NCI-H2107 treated with DMSO at 0.1 percent for 48 hours (cell line): ENCODE results near the gene GADD45G.

ENCODE experiments used
- DNase-seq: peaks from one replicate; lab custom pipeline; 2025; ENCODE audit not compliant: unreplicated experiment; lab: John Stamatoyannopoulos, UW

Gene GADD45G

DNA sequence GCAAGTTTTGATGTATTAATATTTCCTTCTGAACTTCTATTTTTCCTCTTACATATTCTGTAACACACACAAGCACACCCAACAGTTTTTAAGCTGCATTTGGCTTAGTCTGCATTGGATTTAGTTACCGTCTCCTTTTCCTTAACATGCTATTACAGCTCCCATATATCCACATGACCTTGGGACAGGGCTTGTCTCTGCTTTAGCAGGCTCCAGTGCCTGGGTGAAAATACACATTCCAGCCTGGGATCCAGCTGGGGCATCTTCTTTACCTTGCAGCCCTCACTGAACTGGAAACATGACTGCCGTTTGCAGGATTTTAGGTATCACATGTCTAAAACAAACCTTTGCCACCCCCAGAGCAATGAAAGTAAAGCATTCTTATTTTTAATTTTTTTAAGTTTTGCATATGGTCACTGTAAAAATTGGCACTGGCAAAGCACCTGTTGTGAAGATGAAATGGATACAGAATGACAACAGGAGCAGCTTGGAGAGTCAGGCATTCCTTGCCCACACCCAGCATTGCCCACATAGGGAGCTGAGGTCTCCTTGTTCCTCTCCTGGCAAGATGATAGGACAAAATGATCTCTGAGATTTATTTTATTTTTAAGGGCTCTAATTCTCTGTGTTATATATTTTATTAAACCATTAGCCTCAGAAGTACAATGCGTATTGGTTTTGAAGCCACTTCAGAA lies 4.0 kb downstream of the GADD45G start:
- no peak for DNase-seq

DNA sequence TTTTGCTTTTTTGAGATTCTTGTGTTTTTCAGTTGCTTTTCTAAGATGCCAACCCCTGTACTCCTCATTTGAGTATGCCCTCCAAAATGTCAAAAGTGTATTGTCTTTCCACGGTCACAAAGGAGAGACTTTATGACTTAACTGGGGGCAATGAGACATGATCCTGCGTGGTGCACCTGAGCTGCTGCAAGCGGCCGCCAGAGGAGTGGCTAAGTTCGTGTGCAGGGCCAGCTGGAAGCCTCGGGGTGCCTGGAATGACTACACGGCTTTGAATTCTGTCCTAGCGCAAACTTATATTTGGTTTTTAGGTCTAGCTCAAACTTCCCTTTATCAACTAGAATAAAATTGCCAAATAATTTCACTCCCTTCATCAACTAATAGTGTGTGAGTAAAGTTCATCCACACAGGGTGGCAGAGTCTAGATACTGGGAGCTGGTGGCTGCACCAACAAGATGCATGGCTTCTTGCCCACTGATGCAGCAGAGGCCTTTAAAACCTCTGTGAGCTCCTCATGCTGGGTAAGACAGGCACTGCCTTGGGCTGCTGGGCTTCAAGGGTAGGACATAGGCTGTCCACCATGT lies 4.7 kb downstream of the GADD45G start:
- DNase-seq: no peak

DNA sequence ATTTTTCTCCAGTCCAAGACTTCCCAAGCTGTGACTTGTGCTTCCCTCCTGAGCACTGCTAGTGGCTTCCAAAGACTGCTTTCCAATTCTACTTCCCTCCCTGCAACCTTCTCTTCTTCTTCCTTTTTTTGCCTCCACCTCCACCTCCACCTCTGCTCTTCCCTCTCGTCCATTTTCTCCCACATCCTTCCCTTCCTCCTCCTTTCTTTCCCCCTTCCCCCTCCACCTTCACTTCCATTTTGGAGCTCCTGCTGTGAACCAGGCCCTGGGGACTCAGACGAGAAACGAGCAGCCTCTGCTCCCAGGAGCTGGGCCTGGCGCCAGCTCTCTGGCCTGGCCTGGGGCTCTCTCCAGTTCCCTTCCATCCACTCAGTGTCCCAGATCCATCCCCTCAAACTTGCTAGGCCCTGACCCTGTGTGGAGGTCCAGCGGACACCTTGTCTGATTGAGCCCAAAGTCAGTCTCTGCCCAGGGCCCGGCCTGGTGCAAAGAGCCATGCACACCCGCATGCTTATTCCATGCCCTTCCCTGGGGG lies 5.6 kb downstream of the GADD45G start:
- no peak for DNase-seq

DNA sequence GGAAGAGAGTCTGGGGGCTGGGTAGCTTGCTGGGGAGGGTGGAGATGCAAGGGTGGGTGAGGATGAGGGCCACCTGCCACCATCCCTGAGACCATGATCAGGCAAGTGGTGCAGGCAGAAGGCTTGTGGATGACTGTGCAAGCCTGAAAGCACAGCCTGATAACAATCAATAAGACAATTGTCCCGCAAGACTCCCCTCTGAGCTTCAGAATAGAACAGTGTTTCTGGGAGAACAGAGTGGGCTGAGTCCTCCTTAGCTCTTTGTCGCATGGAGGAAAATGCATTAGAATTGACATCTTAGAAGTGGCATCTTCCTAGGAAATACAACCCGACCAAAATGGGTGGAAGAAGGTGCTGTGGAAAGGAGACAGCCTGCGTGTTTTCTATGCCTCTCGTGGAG lies 6.6 kb downstream of the GADD45G start:
- DNase-seq: no peak

DNA sequence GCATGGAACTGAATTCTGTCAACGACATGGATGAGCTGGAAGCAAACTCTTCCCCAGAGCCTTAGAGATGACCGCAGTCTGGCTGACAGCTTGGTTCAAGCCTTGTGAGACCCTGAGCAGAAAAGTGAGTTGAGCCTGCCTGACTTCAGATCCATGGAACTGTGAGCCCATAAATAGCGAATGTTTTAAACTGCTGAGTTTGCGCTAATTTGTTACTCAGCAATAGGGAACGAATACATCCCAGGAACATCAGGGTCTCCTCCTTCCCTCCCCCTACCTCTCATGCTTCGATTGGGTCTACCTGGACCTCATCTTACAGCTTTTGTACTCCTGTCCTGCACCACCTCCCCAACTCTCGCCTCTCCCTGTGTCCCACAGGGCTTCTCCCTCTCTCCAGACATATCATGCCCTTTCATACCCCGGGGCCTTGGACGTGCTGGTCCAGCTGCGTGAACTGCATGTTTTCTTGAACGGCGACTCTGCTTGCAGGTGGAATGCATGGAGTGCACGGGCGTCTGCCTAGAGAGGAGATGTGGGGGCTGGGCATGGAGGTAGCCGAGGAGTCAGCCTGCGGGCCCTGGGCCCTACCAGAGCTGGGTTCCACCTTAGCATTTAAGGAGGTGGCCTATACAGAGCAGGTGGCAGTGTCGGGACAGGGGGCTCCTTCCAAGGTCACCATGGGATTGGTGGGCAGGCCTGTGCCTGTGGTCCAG lies 7.9 kb downstream of the GADD45G start:
- no peak for DNase-seq

DNA sequence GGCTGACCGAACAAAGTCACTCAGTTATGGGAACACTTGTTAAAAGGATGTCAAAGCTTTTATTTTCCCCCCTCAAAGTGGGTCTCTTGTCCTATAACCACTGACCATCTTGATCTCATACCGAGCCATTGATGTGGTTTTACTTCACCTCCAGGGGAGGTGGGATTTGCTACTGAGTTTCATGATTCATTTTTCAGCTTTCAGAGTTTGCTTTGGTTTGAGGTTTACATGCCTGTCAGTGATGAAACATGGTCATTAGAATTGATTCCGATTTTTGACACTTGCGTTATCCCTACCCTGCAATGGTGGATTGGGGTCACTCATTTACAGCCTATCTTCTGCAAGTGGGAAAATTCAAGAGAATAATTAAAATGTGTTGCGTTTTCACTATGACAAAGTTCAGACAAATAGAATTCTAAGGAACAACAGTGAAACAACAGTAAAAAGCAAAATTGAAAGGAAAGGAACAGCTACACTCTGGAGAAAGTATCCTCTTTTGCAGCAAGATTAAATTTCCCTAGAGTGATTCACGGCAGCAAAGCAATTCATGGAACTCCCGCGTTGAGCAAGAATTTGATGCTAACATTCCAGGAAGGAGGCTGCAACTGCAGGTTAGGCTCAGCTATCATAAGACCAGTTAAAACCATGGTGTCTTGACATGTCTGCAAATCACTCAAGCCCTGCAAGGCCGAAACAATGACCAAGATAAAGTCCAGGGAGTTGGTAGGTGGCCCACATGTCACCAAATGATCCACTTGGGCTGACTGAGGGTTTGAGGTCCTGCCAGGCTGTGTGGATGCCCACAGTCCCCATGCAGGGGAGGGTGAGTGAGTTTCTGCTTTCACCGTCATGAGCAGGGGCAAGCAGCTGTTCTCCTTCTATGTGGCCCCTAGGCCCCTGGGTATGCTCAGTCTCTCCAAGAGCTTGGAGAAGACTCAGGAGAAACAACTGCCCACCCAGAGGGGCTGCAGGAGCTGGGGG lies 9.4 kb downstream of the GADD45G start:
- no peak for DNase-seq

DNA sequence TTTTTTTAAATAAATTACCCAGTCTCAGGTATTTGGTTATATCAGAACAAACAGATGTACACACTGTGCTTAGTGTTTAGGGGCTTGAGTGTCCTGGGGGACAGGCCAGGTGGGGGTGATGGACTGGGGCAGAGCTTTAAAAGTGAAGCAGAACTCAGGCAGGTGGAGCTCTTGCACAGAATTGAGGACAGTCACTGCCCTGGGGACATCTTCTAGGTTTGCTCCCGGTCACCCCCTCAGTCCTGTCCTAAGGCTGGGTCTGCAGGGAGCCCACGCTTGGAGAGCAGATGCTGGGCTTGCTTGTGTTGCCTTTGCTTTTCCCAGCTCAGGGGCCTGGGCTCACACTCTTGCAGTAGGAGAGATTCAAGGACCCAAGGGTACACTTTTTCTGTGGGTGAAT lies 10.8 kb downstream of the GADD45G start:
- no peak for DNase-seq

DNA sequence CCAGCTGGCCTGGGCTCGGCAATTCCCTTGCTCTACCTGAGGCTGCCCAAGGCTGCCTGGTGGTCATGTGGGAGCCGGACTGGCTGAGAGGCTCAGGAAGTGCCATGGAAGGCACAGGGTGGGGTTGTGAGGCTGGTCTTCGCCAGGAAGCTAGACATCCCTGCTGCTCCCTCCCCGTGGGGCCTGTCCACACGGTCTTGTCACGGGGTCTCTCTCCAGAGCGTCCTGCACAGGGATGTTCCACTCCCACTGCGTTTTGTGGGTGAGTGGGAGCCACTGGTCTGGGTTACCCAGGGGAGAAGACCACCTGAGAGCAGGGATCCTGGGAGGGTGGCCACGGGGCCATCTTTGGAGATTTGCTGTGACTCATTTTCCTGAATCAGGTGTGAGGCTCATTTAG lies 11.6 kb downstream of the GADD45G start:
- DNase-seq: no peak

DNA sequence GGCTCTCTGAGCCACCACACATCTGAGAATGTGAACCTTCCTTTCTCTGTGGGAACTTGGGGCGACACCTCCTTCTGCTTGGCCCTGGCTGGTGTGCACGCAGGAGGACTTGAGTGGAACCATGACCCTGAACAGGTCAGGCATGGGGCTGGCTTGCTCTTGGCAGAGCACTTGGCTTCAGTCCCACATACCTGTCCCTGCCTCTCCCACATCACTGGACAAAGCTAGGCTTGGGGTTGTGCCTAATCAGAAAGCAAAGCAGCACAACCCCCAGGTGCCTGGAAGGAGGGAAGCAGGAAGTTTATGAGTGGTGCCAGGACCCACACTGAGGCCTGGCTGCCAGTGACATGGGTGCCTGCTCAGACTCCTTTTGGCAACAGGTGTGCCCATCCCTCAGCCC lies 13.2 kb downstream of the GADD45G start:
- DNase-seq: no peak

DNA sequence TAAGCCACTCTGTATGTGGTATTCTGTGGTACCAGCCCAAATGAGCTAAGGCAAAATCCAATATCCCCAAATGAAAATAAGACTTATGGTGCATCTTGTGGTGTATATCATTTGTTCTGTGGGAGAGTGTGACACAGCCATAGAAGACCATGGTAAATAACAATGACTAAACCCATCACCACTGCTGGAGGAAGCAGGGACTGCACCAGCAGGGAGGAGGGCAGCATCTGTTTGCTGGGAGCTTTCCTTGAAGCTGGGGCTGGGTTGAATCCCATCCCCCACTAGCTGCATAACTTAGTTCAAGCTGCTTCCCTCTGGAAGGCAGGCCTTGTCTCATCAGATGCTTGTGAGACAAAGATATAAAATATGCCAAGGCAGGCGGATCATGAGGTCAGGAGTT lies 14.2 kb downstream of the GADD45G start:
- no peak for DNase-seq

DNA sequence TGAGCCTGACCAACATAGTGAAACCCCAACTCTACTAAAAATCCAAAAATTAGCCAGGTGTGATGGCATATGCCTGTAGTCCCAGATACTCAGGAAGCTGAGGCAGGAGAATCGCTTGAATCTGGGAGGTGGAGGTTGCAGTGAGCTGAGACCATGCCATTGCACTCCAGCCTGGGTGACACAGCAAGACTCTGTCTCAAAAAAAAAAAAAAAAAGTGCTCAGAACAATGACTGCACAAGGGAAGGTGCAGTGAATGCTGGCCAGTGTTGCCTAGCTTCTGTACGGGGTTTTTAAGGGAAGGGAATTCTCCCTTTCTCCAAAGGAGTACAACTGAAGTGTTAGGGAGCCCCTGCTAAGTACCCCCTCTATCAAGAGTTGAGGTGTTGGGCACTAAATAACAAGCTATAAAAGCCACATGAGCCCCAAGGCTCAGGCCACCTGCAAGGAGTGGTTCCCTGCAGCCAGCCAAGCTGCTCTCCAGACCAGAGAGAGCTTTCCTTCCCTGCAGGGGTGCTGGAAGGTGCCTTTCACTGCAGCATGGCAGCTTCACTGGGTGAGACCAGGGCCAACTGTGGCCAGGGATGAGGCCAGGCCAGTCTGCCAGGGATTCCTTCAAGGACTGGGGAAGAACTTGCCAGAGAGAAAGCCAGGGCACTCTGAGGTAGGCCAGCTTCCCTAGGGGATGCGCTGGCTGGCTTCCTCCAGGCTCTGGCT lies 14.8 kb downstream of the GADD45G start:
- DNase-seq: no peak

DNA sequence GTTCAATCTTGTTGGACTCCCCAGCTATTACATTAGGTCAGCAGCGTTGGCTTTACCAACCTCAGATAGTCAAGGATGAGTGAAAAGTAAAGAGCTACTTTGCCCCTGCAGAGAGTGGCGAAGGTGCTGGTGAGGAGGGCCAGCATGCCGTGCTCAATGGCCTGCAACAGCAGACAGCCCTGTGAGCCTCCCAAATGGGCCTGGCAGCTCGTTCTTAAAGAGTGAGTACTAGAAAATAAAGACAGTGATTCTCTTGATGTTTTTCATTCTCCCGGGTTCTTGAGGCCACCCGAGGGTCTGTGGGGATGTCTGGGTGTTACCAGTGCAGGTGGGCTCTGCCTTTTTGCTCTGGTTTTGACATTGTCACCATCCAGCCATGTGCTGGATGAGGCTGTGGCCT lies 16.2 kb downstream of the GADD45G start:
- DNase-seq: no peak

DNA sequence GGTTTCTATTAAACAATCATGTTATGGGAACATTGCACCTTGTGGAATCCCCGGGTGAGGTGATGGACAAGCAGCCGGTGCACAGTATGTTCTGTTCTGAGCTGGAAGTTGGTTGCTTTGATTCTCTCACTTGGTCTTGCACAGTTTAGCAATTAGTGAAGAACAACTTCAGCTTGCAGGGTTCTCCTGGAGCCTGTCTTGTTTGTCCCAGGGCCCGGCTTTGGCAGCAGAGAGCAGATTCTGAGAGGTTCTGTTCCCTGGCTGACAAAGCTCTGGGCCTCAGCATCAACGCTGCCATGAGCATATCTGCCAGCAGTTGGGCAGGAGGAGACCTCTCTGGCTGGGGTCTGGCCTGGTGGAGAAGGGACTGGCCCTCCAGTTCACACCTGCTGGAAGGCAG lies 16.9 kb downstream of the GADD45G start:
- no peak for DNase-seq

DNA sequence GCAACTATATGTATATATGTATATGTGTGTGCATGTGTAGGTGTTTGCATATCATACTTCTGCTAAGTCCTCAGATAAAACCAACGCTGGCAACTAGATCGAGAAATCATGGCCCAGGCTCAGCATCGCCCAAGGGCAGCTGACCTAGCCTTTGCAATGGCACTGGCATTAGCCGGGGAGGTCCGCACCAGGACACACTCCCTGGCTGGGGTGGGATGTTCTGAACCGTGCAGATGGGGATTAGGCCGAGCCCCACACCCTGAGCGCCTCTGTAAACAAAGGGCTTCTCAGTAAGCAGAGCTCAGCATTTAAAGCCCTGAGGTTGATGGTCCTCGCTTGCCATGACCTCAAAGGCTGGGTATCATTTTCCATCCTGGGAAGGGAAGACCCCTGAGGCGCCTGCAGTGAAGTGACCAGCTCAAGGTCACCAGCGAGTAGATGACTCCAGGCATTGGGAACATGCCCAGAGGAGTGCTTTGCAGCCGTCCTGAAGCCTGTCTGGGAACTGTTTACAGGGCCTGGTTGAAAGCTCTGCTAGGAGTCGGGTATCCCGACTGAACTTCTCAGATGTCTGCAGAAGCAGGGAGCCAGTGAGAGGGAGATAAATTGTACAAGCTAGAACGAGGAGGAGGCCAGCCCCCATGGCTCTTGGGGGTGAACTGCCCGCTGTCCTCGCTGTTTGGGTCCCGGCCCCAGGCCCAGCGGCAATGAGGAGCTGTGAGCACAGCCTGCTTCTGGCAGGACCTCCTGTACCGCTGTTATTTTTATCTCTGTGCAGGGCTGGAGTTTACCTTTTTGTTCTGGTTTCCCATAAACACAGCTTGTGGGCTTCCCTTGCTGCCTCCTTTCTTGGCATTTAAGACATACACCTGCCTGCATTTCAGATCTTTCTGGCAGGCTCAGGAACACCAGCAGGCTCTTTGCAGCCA lies 18.4 kb downstream of the GADD45G start:
- DNase-seq: no peak

DNA sequence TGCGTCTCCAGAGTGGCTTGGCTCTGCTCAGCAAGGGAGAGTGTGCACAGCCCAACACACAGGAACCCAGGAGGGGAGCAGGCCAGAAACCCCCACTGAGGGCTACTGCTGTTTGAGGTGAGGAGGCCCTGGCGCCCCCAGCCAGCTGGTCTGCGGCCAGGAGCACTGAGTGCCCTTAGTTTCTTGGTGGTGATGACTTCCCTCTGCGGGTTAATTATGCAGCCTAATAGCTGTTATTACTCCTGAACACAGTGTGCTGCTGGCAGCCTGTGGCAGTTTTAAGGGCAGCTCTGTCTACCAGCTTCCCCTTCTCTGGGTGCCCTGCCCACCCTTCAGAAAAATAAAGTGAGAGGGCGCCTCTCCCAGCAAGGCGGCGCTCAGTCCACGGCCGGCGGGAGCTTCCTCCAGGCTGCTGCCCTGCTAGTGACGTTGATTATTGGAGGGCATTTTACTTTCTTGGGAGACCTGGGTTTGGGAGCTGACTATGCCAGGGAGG lies 19.2 kb downstream of the GADD45G start:
- DNase-seq: peak; percentile 70

DNA sequence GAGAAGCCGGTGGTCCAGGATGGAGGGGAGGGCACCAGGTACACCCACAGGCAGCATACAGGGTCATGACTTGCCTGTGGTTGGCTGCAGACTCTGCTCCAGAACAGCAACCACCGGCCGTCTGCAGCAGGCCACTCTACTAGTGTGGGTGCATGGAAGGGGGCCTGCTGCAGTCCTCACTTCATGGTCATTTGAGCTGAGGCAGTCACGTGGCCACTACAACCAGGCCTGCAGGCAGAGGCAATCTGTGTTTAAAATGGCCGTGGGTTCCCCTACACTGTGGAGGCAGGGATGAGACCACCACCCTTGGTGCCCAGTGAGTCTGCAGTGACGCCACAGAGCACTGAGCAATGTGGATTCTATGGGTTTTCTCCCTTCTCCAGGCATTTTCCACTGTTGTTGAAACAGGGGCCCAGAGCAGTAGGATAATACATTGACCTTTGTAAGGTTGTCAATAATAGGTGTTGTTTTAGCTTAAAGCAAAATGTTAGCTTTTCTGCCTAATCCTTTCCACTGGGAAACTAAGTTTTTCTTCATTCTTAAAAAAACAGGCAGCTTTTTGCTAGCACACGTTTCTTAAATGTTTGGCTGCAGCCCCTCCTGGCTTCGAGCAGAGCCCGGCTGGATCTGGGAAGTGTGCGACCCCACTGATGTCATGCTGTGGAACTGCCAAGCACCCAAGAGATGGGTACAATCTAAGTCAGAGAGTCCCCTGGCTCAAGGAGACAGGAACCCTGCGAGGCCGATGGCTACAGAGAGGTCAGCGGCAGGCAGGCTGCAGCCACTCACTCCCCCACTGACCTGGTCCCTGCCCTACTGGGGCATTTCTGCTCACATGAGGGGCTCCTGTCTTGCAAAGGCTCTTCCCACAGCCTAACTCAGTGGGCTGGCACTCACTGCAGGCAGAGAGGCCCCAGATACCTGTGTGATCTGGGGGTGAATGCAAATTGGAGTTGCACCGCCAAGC lies 21.2 kb downstream of the GADD45G start:
- no peak for DNase-seq

DNA sequence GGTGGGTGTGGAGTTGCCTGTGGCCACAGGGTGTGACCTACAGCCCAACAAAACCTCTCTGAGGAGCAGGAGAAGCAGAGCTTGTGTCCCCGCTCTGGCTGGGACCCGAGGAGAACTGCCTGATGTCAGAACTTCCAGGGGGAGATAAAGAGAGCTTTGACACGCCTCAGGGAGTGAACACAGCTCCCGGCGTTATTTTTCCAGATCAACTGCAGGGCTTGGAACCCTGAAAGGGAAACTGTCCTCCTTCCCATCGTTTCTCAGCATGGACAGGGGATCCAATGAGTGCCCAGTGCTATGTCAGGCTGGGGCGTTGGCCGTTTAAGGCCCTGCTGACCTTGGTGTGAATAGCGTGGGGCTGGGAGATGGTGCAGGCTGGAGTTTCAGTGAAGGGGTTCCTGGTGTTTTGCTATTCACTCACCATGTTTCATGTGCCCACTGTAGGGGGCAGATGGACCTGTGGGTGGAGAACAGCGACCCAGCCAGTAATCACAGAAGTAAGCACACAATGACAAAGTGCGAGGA lies 22.0 kb downstream of the GADD45G start:
- DNase-seq: no peak

DNA sequence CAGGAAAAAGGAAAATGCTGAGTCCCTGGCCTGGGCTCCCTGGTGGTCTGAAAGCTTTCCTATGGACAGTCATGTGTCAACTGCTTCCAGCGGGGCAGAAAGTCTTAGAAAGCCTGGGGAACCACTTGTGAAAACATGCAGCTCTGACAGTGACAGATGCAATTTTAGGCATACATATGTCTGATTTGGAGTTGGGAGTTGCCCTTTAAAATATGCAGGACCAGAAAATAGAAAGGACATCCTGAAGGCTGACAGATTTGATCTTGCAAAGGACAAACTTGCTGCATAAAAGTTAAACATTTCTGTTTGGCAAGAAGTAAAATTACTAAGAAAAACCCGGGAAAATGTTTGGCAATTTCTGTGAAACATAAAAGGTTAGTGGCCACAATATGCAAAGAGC lies 23.8 kb downstream of the GADD45G start:
- no peak for DNase-seq
